H9 (cell line): ENCODE measurements around the gene FBL. TPM values are rescaled to one million over a fixed set of nuclear protein-coding genes. Genes with fewer than 3 reads are reported as not detected.
A peak's percentile ranks its signal among the peaks of the same experiment; 100 is the strongest.

Source experiments
- DNase-seq: peaks from one replicate; pipeline ENCODE4 v3.0.0-alpha.2; 2017
- H2AFZ ChIP-seq: one replicate; pipeline ENCODE4 v1.6.1; 2013; ENCODE audit warnings: mild to moderate bottlenecking, low read length, control low read depth, moderate library complexity
- H2AK5ac ChIP-seq: 2 replicates; pipeline ENCODE4 v1.6.1; 2013; ENCODE audit warnings: low read length, control low read depth, mixed read lengths; ENCODE audit not compliant: insufficient read length
- H2BK120ac ChIP-seq: one replicate; pipeline ENCODE4 v1.6.1; 2013; ENCODE audit warnings: low read depth, mild to moderate bottlenecking, low read length, control low read depth, inconsistent platforms; ENCODE audit not compliant: poor library complexity, severe bottlenecking
- H2BK12ac ChIP-seq: 2 replicates; pipeline ENCODE4 v1.6.1; 2013; ENCODE audit warnings: low read length, control low read depth, mixed read lengths, low read depth; ENCODE audit not compliant: insufficient read length
- H2BK15ac ChIP-seq: 2 replicates; pipeline ENCODE4 v1.6.1; 2013; ENCODE audit warnings: low read depth, low read length, control low read depth
- H2BK20ac ChIP-seq: one replicate; pipeline ENCODE4 v1.6.1; 2013; ENCODE audit warnings: low read depth, mild to moderate bottlenecking, low read length, control low read depth, inconsistent platforms; ENCODE audit not compliant: poor library complexity, severe bottlenecking
- H2BK5ac ChIP-seq: 2 replicates; pipeline ENCODE4 v1.6.1; 2013; ENCODE audit warnings: low read length, control low read depth, mixed read lengths; ENCODE audit not compliant: insufficient read length
- H3K14ac ChIP-seq: 2 replicates; pipeline ENCODE4 v1.6.1; 2013; ENCODE audit warnings: low read length, control low read depth; ENCODE audit not compliant: insufficient read depth
- H3K18ac ChIP-seq: 2 replicates; pipeline ENCODE4 v1.6.1; 2013; ENCODE audit warnings: low read depth, mild to moderate bottlenecking, mixed read lengths, low read length, control low read depth; ENCODE audit not compliant: insufficient read length
- H3K23ac ChIP-seq: 2 replicates; pipeline ENCODE4 v1.6.1; 2013; ENCODE audit warnings: low read length, control low read depth, mixed read lengths, low read depth; ENCODE audit not compliant: insufficient read length
- H3K23me2 ChIP-seq: 2 replicates; pipeline ENCODE4 v1.6.1; 2013; ENCODE audit warnings: low read depth, mild to moderate bottlenecking, mixed read lengths, low read length, control low read depth; ENCODE audit not compliant: insufficient read length, poor library complexity, severe bottlenecking
- H3K27ac ChIP-seq: 2 replicates; pipeline ENCODE4 v1.5.1; 2013; ENCODE audit warnings: low read length, control low read depth, mixed read lengths, low read depth; ENCODE audit not compliant: insufficient read length
- H3K27me3 ChIP-seq: 2 replicates; pipeline ENCODE4 v1.6.1; 2013; ENCODE audit warnings: low read length, control low read depth, inconsistent platforms; ENCODE audit not compliant: insufficient read depth
- H3K4ac ChIP-seq: 2 replicates; pipeline ENCODE4 v1.6.1; 2013; ENCODE audit warnings: low read depth, mild to moderate bottlenecking, control low read depth, inconsistent platforms, low read length, moderate library complexity
- H3K4me1 ChIP-seq: 2 replicates; pipeline ENCODE4 v1.6.1; 2013; ENCODE audit warnings: low read length, control low read depth, inconsistent platforms; ENCODE audit not compliant: insufficient read depth
- H3K4me2 ChIP-seq: 2 replicates; pipeline ENCODE4 v1.6.1; 2013; ENCODE audit warnings: low read length, control low read depth, mixed read lengths; ENCODE audit not compliant: insufficient read length, insufficient read depth
- H3K56ac ChIP-seq: 2 replicates; pipeline ENCODE4 v1.6.1; 2013; ENCODE audit warnings: low read depth, mild to moderate bottlenecking, mixed read lengths, low read length, control low read depth; ENCODE audit not compliant: insufficient read length
- H3K79me1 ChIP-seq: 2 replicates; pipeline ENCODE4 v1.6.1; 2013; ENCODE audit warnings: low read depth, mild to moderate bottlenecking, moderate library complexity, low read length, control low read depth, inconsistent platforms; ENCODE audit not compliant: insufficient read depth, poor library complexity, severe bottlenecking
- H3K79me2 ChIP-seq: 2 replicates; pipeline ENCODE4 v1.6.1; 2013; ENCODE audit warnings: low read length, control low read depth, inconsistent platforms; ENCODE audit not compliant: insufficient read depth
- H3K9ac ChIP-seq: 2 replicates; pipeline ENCODE4 v1.6.1; 2013; ENCODE audit warnings: low read length, control low read depth, mixed read lengths; ENCODE audit not compliant: insufficient read length; ENCODE audit errors: extremely low read depth
- H3K9me3 ChIP-seq: one replicate; pipeline ENCODE4 v1.6.1; 2013; ENCODE audit warnings: low read depth, low read length, inconsistent platforms; ENCODE audit not compliant: control insufficient read depth
- H3T11ph ChIP-seq: one replicate; pipeline ENCODE4 v1.6.1; 2013; ENCODE audit warnings: mild to moderate bottlenecking, low read length, control low read depth, inconsistent platforms
- H4K20me1 ChIP-seq: one replicate; pipeline ENCODE4 v1.6.1; 2013; ENCODE audit not compliant: control insufficient read depth, insufficient read length, insufficient read depth
- H4K5ac ChIP-seq: 2 replicates; pipeline ENCODE4 v1.6.1; 2013; ENCODE audit warnings: low read depth, mild to moderate bottlenecking, mixed read lengths, low read length, control low read depth; ENCODE audit not compliant: insufficient read length
- H4K8ac ChIP-seq: replicated peaks from 2 replicates; pipeline ENCODE4 v1.6.1; 2013; ENCODE audit warnings: low read length, control low read depth, mixed read lengths, low read depth; ENCODE audit not compliant: insufficient read length
- H4K91ac ChIP-seq: 2 replicates; pipeline ENCODE4 v1.6.1; 2013; ENCODE audit warnings: low read depth, mild to moderate bottlenecking, moderate library complexity, mixed read lengths, low read length, control low read depth; ENCODE audit not compliant: insufficient read length
- H3K27ac Mint-ChIP-seq, 3 experiments: 2 replicates in 2 of 3; 3 replicates in 1 of 3; pipeline ENCODE4 v1.8.0; 2020 to 2021; ENCODE audit warnings: mixed read lengths in 3 of 3, mild to moderate bottlenecking in 1 of 3, moderate library complexity in 1 of 3
- H3K27me3 Mint-ChIP-seq: 2 replicates; pipeline ENCODE4 v1.8.0; 2021; ENCODE audit warnings: low read depth, mild to moderate bottlenecking, moderate library complexity, mixed read lengths
- H3K36me3 Mint-ChIP-seq, 3 experiments: 2 replicates in 2 of 3; 3 replicates in 1 of 3; pipeline ENCODE4 v1.8.0; 2020 to 2021; ENCODE audit warnings: low read depth in 3 of 3, mixed read lengths in 3 of 3; ENCODE audit not compliant: insufficient read depth in 1 of 3
- H3K4me1 Mint-ChIP-seq, 2 experiments: 2 replicates each; pipeline ENCODE4 v1.8.0; 2020; ENCODE audit warnings: mixed read lengths in 2 of 2
- H3K4me3 Mint-ChIP-seq, 2 experiments: 2 replicates in 1 of 2; 3 replicates in 1 of 2; pipeline ENCODE4 v1.8.0; 2020 to 2021; ENCODE audit warnings: mild to moderate bottlenecking in 2 of 2, mixed read lengths in 2 of 2, moderate library complexity in 1 of 2
- H3K9me3 Mint-ChIP-seq, 2 experiments: 2 replicates in 1 of 2; 3 replicates in 1 of 2; pipeline ENCODE4 v1.8.0; 2020; ENCODE audit warnings: mild to moderate bottlenecking in 2 of 2, mixed read lengths in 2 of 2, moderate library complexity in 1 of 2
- WGBS: extraction: QIAGEN DNeasy Blood & Tissue Kit; methylation state at CpG from one replicate; pipeline ENCODE4 v1.1.7; 2013; ENCODE audit warnings: missing lambda C conversion rate, low lambda C conversion rate, mixed read lengths; ENCODE audit not compliant: insufficient read length; ENCODE audit errors: extremely low coverage; 5-methylcytosine and 5-hydroxymethylcytosine counted together
- total RNA-seq: library from RNA; stranded (reverse); gene quantifications from 2 replicates; pipeline ENCODE4 v1.2.1, GENCODE V29; 2021
- TF ChIP-seq, protein P1 (sequence below): fragments of 200-600 bp; sonication (generic); conservative IDR thresholded peaks from 3 replicates; pipeline ENCODE4 v1.8.0; 2021; ENCODE audit warnings: antibody characterized with exemption, mild to moderate bottlenecking

Gene FBL
- total RNA-seq, 1 experiment from 2014 or later = 625 TPM

- Histone ChIP-seq H3K56ac (no peak overlapping the region), H3K4me2 (no peak overlapping the region), H4K5ac (no peak overlapping the region), H3K9ac (no peak overlapping the region), H3K27ac (no peak overlapping the region), H3K23me2 (no peaks in the 10 kb centered on the region), H2BK20ac (no peak overlapping the region), H4K20me1 (peaks cover 3% of the 10 kb centered on the region), H3K79me2 (0 out of 2 replicates have a peak, but pooled peaks cover 2% of the 10 kb centered on the region), H4K91ac (no peak overlapping the region), H3K4ac (no peak overlapping the region), H3K23ac (no peak overlapping the region), H3K79me1 (peaks cover 3% of the 10 kb centered on the region), H3T11ph (no peak overlapping the region), H4K8ac (no peak overlapping the region), H2AK5ac (no peak overlapping the region), H2BK12ac (no peak overlapping the region), H2AFZ (no peak overlapping the region), H3K9me3 (no peaks in the 10 kb centered on the region), H3K4me1 (no peaks in the 10 kb centered on the region), H3K18ac (no peak overlapping the region), H2BK15ac (no peak overlapping the region), H3K27me3 (no peaks in the 10 kb centered on the region), H3K14ac (no peak overlapping the region), H2BK120ac (no peak overlapping the region), H2BK5ac (no peak overlapping the region)
- no peaks in the 10 kb centered on the region for H3K27me3 Mint-ChIP-seq
- H3K27ac Mint-ChIP-seq = peak overlapping the region; percentile 56 to 89 (median 71); a peak in 4 of 7 replicates
- peak overlapping the region; percentile 76 to 77 for H3K4me3 Mint-ChIP-seq
- no peak for DNase-seq
- peaks cover 35 to 77% (median 61%) of the 10 kb centered on the region in 3 experiments for H3K36me3 Mint-ChIP-seq
- H3K4me1 Mint-ChIP-seq = peaks cover 18 to 19% of the 10 kb centered on the region in 2 experiments
- TF ChIP-seq, protein P1, sequence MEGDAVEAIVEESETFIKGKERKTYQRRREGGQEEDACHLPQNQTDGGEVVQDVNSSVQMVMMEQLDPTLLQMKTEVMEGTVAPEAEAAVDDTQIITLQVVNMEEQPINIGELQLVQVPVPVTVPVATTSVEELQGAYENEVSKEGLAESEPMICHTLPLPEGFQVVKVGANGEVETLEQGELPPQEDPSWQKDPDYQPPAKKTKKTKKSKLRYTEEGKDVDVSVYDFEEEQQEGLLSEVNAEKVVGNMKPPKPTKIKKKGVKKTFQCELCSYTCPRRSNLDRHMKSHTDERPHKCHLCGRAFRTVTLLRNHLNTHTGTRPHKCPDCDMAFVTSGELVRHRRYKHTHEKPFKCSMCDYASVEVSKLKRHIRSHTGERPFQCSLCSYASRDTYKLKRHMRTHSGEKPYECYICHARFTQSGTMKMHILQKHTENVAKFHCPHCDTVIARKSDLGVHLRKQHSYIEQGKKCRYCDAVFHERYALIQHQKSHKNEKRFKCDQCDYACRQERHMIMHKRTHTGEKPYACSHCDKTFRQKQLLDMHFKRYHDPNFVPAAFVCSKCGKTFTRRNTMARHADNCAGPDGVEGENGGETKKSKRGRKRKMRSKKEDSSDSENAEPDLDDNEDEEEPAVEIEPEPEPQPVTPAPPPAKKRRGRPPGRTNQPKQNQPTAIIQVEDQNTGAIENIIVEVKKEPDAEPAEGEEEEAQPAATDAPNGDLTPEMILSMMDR = no peak
- no CpG with 5 or more reads among the region's 19 CpGs for WGBS
- no peaks in the 10 kb centered on the region for H3K9me3 Mint-ChIP-seq
Measured at GRCh38 chr19:39834287-39834841, 11.8 kb downstream of the FBL start.
